ENCODE measurements around the gene FMN2. TPM values are rescaled to one million over a fixed set of nuclear protein-coding genes. Genes with fewer than 3 reads are reported as not detected.

The FMN2 gene
- total RNA-seq, 1 donor from 2014 or later = 1.7 TPM

GRCh38 chr1:240362826-240363225, 271.1 kb downstream of the FMN2 start:
- Mint-ChIP-seq H3K4me3 (no peak overlapping the region), H3K4me1 (no peaks in the 10 kb centered on the region), H3K36me3 (peaks cover 11% of the 10 kb centered on the region), H3K27me3 (ENCODE audit: insufficient read depth, low read depth) (no peaks in the 10 kb centered on the region), H3K27ac (no peak overlapping the region), H3K9me3 (no peaks in the 10 kb centered on the region)
- H3K79me2 ChIP-seq (ENCODE audit: low read depth) = no peaks in the 10 kb centered on the region
- DNase-seq (ENCODE audit: low spot score) = no peak
- H3K9ac ChIP-seq = no peak overlapping the region
- no peak overlapping the region for H2AFZ ChIP-seq (replicated peaks)
- H3K4me3 ChIP-seq = no peak overlapping the region
- no peaks in the 10 kb centered on the region for H3K4me1 ChIP-seq
- H3F3A ChIP-seq (ENCODE audit: low read depth) = no peaks in the 10 kb centered on the region
- no peak overlapping the region for H3K4me2 ChIP-seq
- no peak overlapping the region for H3K27ac ChIP-seq
- H3K9me3 ChIP-seq (ENCODE audit: low read depth) = no peaks in the 10 kb centered on the region
- no peaks in the 10 kb centered on the region for H3K27me3 ChIP-seq
- no peaks in the 10 kb centered on the region for H3K36me3 ChIP-seq
- TF ChIP-seq, protein P1, sequence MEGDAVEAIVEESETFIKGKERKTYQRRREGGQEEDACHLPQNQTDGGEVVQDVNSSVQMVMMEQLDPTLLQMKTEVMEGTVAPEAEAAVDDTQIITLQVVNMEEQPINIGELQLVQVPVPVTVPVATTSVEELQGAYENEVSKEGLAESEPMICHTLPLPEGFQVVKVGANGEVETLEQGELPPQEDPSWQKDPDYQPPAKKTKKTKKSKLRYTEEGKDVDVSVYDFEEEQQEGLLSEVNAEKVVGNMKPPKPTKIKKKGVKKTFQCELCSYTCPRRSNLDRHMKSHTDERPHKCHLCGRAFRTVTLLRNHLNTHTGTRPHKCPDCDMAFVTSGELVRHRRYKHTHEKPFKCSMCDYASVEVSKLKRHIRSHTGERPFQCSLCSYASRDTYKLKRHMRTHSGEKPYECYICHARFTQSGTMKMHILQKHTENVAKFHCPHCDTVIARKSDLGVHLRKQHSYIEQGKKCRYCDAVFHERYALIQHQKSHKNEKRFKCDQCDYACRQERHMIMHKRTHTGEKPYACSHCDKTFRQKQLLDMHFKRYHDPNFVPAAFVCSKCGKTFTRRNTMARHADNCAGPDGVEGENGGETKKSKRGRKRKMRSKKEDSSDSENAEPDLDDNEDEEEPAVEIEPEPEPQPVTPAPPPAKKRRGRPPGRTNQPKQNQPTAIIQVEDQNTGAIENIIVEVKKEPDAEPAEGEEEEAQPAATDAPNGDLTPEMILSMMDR (IDR thresholded peaks at IDR 0.05) = no peak
- TF ChIP-seq EZH2phosphoT487 (IDR thresholded peaks at IDR 0.05) (no peak), EZH2 (IDR thresholded peaks at IDR 0.05) (no peak)
- no peaks in the 10 kb centered on the region for H4K20me1 ChIP-seq (ENCODE audit: low read depth)

GRCh38 chr1:240363315-240363714, 271.6 kb downstream of the FMN2 start:
- Histone ChIP-seq H3F3A (ENCODE audit: low read depth) (no peaks in the 10 kb centered on the region), H3K4me1 (no peaks in the 10 kb centered on the region), H3K9ac (no peak overlapping the region), H2AFZ (replicated peaks) (no peak overlapping the region), H3K36me3 (no peaks in the 10 kb centered on the region), H3K4me2 (no peak overlapping the region), H3K9me3 (ENCODE audit: low read depth) (no peaks in the 10 kb centered on the region), H4K20me1 (ENCODE audit: low read depth) (no peaks in the 10 kb centered on the region), H3K4me3 (no peak overlapping the region), H3K27me3 (no peaks in the 10 kb centered on the region), H3K79me2 (ENCODE audit: low read depth) (no peaks in the 10 kb centered on the region), H3K27ac (no peak overlapping the region)
- H3K4me1 Mint-ChIP-seq = no peaks in the 10 kb centered on the region
- no peak for DNase-seq (ENCODE audit: low spot score)
- H3K9me3 Mint-ChIP-seq = no peaks in the 10 kb centered on the region
- peaks cover 11% of the 10 kb centered on the region for H3K36me3 Mint-ChIP-seq
- no peak overlapping the region for H3K4me3 Mint-ChIP-seq
- H3K27me3 Mint-ChIP-seq (ENCODE audit: insufficient read depth, low read depth) = no peaks in the 10 kb centered on the region
- TF ChIP-seq EZH2 (IDR thresholded peaks at IDR 0.05) = no peak
- TF ChIP-seq, protein P1 (IDR thresholded peaks at IDR 0.05) = peak; percentile 18
- TF ChIP-seq EZH2phosphoT487 (IDR thresholded peaks at IDR 0.05) = no peak
- no peak overlapping the region for H3K27ac Mint-ChIP-seq

DNA sequence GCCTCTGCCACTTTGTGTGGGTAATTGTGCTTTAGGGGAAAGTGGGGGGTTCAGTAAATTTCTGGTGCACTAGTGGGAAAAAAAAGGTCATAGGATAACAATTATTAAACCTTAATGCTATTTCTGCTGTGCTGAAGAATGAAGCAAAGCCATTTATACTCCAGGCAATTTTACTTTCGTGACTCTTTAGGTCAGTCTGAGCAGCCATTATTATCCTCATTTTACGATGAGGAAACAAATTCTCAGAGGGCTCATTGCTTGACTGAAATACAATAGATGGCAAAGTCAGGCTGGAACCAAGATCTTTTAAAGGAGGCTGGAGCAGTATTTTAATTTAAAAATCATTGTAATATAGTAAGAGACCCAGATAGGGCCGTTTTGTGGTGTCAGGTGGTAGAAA, 272.2 kb downstream of the FMN2 start:
- Histone ChIP-seq H2AFZ (replicated peaks) (no peak overlapping the region), H3K27me3 (no peaks in the 10 kb centered on the region), H3F3A (ENCODE audit: low read depth) (no peaks in the 10 kb centered on the region), H3K4me1 (no peaks in the 10 kb centered on the region), H4K20me1 (ENCODE audit: low read depth) (no peaks in the 10 kb centered on the region), H3K4me2 (no peak overlapping the region), H3K79me2 (ENCODE audit: low read depth) (no peaks in the 10 kb centered on the region), H3K9me3 (ENCODE audit: low read depth) (no peaks in the 10 kb centered on the region), H3K9ac (no peak overlapping the region), H3K36me3 (no peaks in the 10 kb centered on the region), H3K27ac (no peak overlapping the region), H3K4me3 (no peak overlapping the region)
- Mint-ChIP-seq H3K27me3 (ENCODE audit: insufficient read depth, low read depth) (no peaks in the 10 kb centered on the region), H3K36me3 (peaks cover 11% of the 10 kb centered on the region), H3K4me1 (no peaks in the 10 kb centered on the region), H3K27ac (no peak overlapping the region), H3K4me3 (no peak overlapping the region), H3K9me3 (no peaks in the 10 kb centered on the region)
- TF ChIP-seq, protein P1 (IDR thresholded peaks at IDR 0.05) = no peak
- TF ChIP-seq EZH2phosphoT487 (IDR thresholded peaks at IDR 0.05) = no peak
- no peak for TF ChIP-seq EZH2 (IDR thresholded peaks at IDR 0.05)
- no peak for DNase-seq (ENCODE audit: low spot score)
